ENCODE measurements around the gene AGBL4. TPM values are rescaled to one million over a fixed set of nuclear protein-coding genes. Genes with fewer than 3 reads are reported as not detected.

AGBL4 gene
- polyA plus RNA-seq, 1 donor (not counting 4 experiments of a cell fraction or from before 2014, with no cell fraction given): not detected

DNA sequence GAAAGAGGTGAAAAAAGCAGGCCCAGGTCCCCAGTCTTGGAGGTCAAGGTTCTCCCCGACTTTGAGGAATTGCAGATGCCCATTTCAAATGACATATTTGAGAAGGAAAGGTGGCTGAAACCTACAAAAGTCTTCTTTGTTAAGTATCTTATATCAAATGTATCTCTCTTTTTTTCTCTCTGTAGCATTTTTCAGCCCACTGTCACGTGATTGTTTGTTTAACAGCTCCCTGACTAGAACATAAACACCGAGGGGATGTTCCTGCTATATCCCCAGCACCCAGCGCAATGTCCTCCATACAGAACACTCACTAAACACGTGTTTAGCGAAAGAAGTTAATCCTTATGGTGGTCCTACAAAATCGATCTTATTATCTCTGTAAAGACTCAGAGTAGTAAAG is 1274.7 kb downstream of the AGBL4 start:
- no peaks in the 10 kb centered on the region for H3K4me1 ChIP-seq (ENCODE audit: control insufficient read depth, extremely low read depth, insufficient read depth, low read length)
- FAIRE-seq (no peak), DNase-seq (ENCODE audit: low read depth, low spot score) (no peak)
- H3K4me2 ChIP-seq (ENCODE audit: control insufficient read depth, extremely low read depth, insufficient read depth, low read depth, low read length): no peak overlapping the region
- H3K9me3 ChIP-seq (ENCODE audit: control insufficient read depth, low read depth, low read length): no peaks in the 10 kb centered on the region
- no peaks in the 10 kb centered on the region for H3K9me1 ChIP-seq (ENCODE audit: control insufficient read depth, extremely low read depth, insufficient read depth, low read length)
- no peaks in the 10 kb centered on the region for H3K36me3 ChIP-seq (ENCODE audit: control insufficient read depth in 2 of 2, extremely low read depth in 1 of 2, insufficient read depth in 2 of 2, low read length in 2 of 2)
- H3K27ac ChIP-seq (ENCODE audit: control insufficient read depth, insufficient read depth, low read length): no peak overlapping the region
- no peaks in the 10 kb centered on the region for H4K20me1 ChIP-seq (ENCODE audit: control insufficient read depth, extremely low read depth, insufficient read depth, low read length)
- H3K27me3 ChIP-seq (ENCODE audit: control insufficient read depth, extremely low read depth, insufficient read depth, low read length): no peaks in the 10 kb centered on the region
- no peak overlapping the region for H3K9ac ChIP-seq (ENCODE audit: control insufficient read depth, extremely low read depth, insufficient read depth, low read length)
- dilution Hi-C loops (cut with MboI; ENCODE audit: extremely low pct_ligation_motif_present, low sequenced_read_pairs): no loop called here
- H3K79me2 ChIP-seq (ENCODE audit: control insufficient read depth, insufficient read depth, low read length): no peaks in the 10 kb centered on the region
- TF ChIP-seq, protein P1, sequence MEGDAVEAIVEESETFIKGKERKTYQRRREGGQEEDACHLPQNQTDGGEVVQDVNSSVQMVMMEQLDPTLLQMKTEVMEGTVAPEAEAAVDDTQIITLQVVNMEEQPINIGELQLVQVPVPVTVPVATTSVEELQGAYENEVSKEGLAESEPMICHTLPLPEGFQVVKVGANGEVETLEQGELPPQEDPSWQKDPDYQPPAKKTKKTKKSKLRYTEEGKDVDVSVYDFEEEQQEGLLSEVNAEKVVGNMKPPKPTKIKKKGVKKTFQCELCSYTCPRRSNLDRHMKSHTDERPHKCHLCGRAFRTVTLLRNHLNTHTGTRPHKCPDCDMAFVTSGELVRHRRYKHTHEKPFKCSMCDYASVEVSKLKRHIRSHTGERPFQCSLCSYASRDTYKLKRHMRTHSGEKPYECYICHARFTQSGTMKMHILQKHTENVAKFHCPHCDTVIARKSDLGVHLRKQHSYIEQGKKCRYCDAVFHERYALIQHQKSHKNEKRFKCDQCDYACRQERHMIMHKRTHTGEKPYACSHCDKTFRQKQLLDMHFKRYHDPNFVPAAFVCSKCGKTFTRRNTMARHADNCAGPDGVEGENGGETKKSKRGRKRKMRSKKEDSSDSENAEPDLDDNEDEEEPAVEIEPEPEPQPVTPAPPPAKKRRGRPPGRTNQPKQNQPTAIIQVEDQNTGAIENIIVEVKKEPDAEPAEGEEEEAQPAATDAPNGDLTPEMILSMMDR (optimal IDR thresholded peaks at IDR 0.05 in 1 of 3, IDR thresholded peaks at IDR 0.05 in 1 of 3, conservative IDR thresholded peaks at IDR 0.05 in 1 of 3; ENCODE audit: extremely low read depth in 1 of 3, insufficient read depth in 2 of 3, low read length in 3 of 3): no peak
- no peak for TF ChIP-seq EZH2 (IDR thresholded peaks at IDR 0.05; ENCODE audit: low read length)
- no peak overlapping the region for H2AFZ ChIP-seq (ENCODE audit: control insufficient read depth, low read length)
- H3K4me3 ChIP-seq (ENCODE audit: control insufficient read depth in 2 of 3, extremely low read depth in 1 of 3, insufficient read depth in 2 of 3, low read depth in 1 of 3, low read length in 3 of 3): no peak overlapping the region

DNA sequence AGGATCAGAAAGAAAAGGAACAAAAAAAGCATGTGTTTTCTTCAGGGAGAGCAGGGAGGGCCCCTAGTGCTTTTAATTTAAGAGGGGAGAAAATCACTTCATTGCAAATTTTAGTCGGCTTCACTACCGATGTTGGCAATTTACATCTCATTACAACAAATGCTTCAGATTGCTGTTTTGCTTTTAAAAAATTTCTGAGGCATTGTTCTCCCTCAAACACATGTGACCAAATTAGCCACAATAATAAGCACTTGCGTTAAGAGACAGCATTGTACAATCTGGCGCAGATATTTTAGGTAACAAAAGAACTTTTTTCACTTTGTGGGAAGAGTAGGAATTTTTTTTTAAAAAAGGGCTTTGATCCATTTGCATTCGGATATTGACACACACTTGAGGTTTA is 1276.8 kb downstream of the AGBL4 start:
- no peaks in the 10 kb centered on the region for H3K9me1 ChIP-seq (ENCODE audit: control insufficient read depth, extremely low read depth, insufficient read depth, low read length)
- no peaks in the 10 kb centered on the region for H3K9me3 ChIP-seq (ENCODE audit: control insufficient read depth, low read depth, low read length)
- no peak overlapping the region for H3K4me2 ChIP-seq (ENCODE audit: control insufficient read depth, extremely low read depth, insufficient read depth, low read depth, low read length)
- no peak overlapping the region for H2AFZ ChIP-seq (ENCODE audit: control insufficient read depth, low read length)
- DNase-seq (ENCODE audit: low read depth, low spot score): no peak
- H3K36me3 ChIP-seq (ENCODE audit: control insufficient read depth in 2 of 2, extremely low read depth in 1 of 2, insufficient read depth in 2 of 2, low read length in 2 of 2): no peaks in the 10 kb centered on the region
- H3K79me2 ChIP-seq (ENCODE audit: control insufficient read depth, insufficient read depth, low read length): no peaks in the 10 kb centered on the region
- H3K4me1 ChIP-seq (ENCODE audit: control insufficient read depth, extremely low read depth, insufficient read depth, low read length): no peaks in the 10 kb centered on the region
- no peaks in the 10 kb centered on the region for H4K20me1 ChIP-seq (ENCODE audit: control insufficient read depth, extremely low read depth, insufficient read depth, low read length)
- no peak overlapping the region for H3K27ac ChIP-seq (ENCODE audit: control insufficient read depth, insufficient read depth, low read length)
- H3K9ac ChIP-seq (ENCODE audit: control insufficient read depth, extremely low read depth, insufficient read depth, low read length): no peak overlapping the region
- dilution Hi-C loops (cut with MboI; ENCODE audit: extremely low pct_ligation_motif_present, low sequenced_read_pairs): no loop called here
- FAIRE-seq: no peak
- no peak overlapping the region for H3K4me3 ChIP-seq (ENCODE audit: control insufficient read depth in 2 of 3, extremely low read depth in 1 of 3, insufficient read depth in 2 of 3, low read depth in 1 of 3, low read length in 3 of 3)
- H3K27me3 ChIP-seq (ENCODE audit: control insufficient read depth, extremely low read depth, insufficient read depth, low read length): no peaks in the 10 kb centered on the region
- TF ChIP-seq EZH2 (IDR thresholded peaks at IDR 0.05; ENCODE audit: low read length): no peak
- TF ChIP-seq, protein P1 (optimal IDR thresholded peaks at IDR 0.05 in 1 of 3, IDR thresholded peaks at IDR 0.05 in 1 of 3, conservative IDR thresholded peaks at IDR 0.05 in 1 of 3; ENCODE audit: extremely low read depth in 1 of 3, insufficient read depth in 2 of 3, low read length in 3 of 3): no peak

All from keratinocyte (primary cell).